Sigmoid colon (tissue), 7 donors: ENCODE data around the gene ZNF326. TPM values are rescaled to one million over a fixed set of nuclear protein-coding genes. Genes with fewer than 3 reads are reported as not detected.

Source experiments
- DNase-seq: peaks from one replicate; pipeline ENCODE4 v3.0.0-alpha.2; 2019
- H3K27ac ChIP-seq, 4 donors: fragments of 200-600 bp; sonication (generic); one replicate each; pipeline ENCODE4 v1.5.1; 2016 to 2019; ENCODE audit warnings: mild to moderate bottlenecking in 1 of 4
- H3K27me3 ChIP-seq, 3 donors: fragments of 200-600 bp; sonication (generic); one replicate each; pipeline ENCODE4 v1.5.1; 2019; ENCODE audit warnings: mild to moderate bottlenecking in 1 of 3
- H3K36me3 ChIP-seq, 4 donors: fragments of 200-600 bp; sonication (generic); one replicate each; pipeline ENCODE4 v1.5.1; 2016 to 2019
- H3K4me1 ChIP-seq, 4 donors: fragments of 200-600 bp; sonication (generic); one replicate each; pipeline ENCODE4 v1.5.1; 2017 to 2019
- H3K4me3 ChIP-seq, 4 donors: fragments of 200-600 bp; sonication (generic); one replicate each; pipeline ENCODE4 v1.5.1; 2017 to 2019; ENCODE audit warnings: mild to moderate bottlenecking in 2 of 4, moderate library complexity in 1 of 4
- H3K9me3 ChIP-seq, 4 donors: fragments of 200-600 bp in 3 of 4; sonication (generic) in 3 of 4; one replicate each; pipeline versions ENCODE4 v1.5.1 to v1.6.1; 2013 to 2019
- CTCF ChIP-seq, 4 experiments: fragments of 450-650 bp in 3 of 4; fragments of 200-600 bp in 1 of 4; IDR thresholded peaks; one replicate each; pipeline ENCODE4 v1.5.1; 2016 to 2019; ENCODE audit warnings: antibody characterized with exemption in 4 of 4, mild to moderate bottlenecking in 3 of 4, moderate library complexity in 2 of 4
- EP300 ChIP-seq, 4 donors: sonication (generic); formaldehyde crosslinking; IDR thresholded peaks; one replicate each; pipeline ENCODE4 v1.6.1; 2017; ENCODE audit warnings: antibody characterized with exemption in 4 of 4
- POLR2A ChIP-seq, 2 donors: fragments of 450-650 bp; IDR thresholded peaks; one replicate each; pipeline ENCODE4 v1.6.1; 2016; ENCODE audit warnings: antibody characterized with exemption in 2 of 2, mild to moderate bottlenecking in 2 of 2, moderate library complexity in 2 of 2
- POLR2AphosphoS5 ChIP-seq, 4 donors: sonication (generic); formaldehyde crosslinking; IDR thresholded peaks; one replicate each; pipeline ENCODE4 v1.6.1; 2017; ENCODE audit warnings: antibody characterized with exemption in 4 of 4
- WGBS, 2 donors: extraction: QIAGEN DNeasy Blood & Tissue Kit; methylation state at CpG; one replicate each; pipeline ENCODE4 v1.1.7; 2013; 5-methylcytosine and 5-hydroxymethylcytosine counted together
- intact Hi-C: fragments of 100-400 bp; cut with DNase I; formaldehyde crosslinking; loops from one replicate; pipeline ENCODE4 v1.15.1; 2023
- polyA plus RNA-seq, 3 donors: library from polyadenylated mRNA; stranded (reverse); fragments of 200-250 nt; gene quantifications; one replicate each; pipeline ENCODE4 v1.2.3, GENCODE V29; 2013
- total RNA-seq, 4 donors: library from RNA; depleted of rRNA; stranded (reverse); fragments of >200 nt; gene quantifications; one replicate each; pipeline ENCODE4 v1.1.0, GENCODE V29; 2016
- donor health status: healthy with polysubstance abuse.
- donor health status: Bipolar disorder and iron deficiency.
- donor health status: healthy.

Gene ZNF326
- total and polyA plus RNA-seq, 7 donors = 15.3 to 24.4 (median 16.3) TPM

- no peak for TF ChIP-seq POLR2AphosphoS5 (IDR thresholded peaks at IDR 0.05)
- no peak for TF ChIP-seq POLR2A (IDR thresholded peaks at IDR 0.05)
- Histone ChIP-seq H3K27me3 (no peaks in the 10 kb centered on the region), H3K4me3 (no peak overlapping the region), H3K9me3 (no peaks in the 10 kb centered on the region), H3K36me3 (no peaks in the 10 kb centered on the region), H3K27ac (no peak overlapping the region), H3K4me1 (peaks cover 0 to 4% (median 0%) of the 10 kb centered on the region in 4 donors)
- intact Hi-C loops = no loop called here
- DNase-seq = no peak
- WGBS, 2 donors = 11 to 40% methylated on average over 1 of the region's 1 CpG
Observed at GRCh38 chr1:89953131-89953626, 41.7 kb upstream of the ZNF326 start.

- WGBS, 2 donors = 96 to 97% methylated on average over 1 of the region's 1 CpG
- Histone ChIP-seq H3K27me3 (no peaks in the 10 kb centered on the region), H3K4me3 (no peak overlapping the region), H3K27ac (no peak overlapping the region), H3K36me3 (no peaks in the 10 kb centered on the region), H3K9me3 (no peaks in the 10 kb centered on the region), H3K4me1 (peaks cover 0 to 4% (median 0%) of the 10 kb centered on the region in 4 donors)
- no peak for DNase-seq
- intact Hi-C loops = no loop called here
- TF ChIP-seq POLR2AphosphoS5 (IDR thresholded peaks at IDR 0.05) = no peak
- TF ChIP-seq EP300 (IDR thresholded peaks at IDR 0.05) = no peak
- no peak for TF ChIP-seq POLR2A (IDR thresholded peaks at IDR 0.05)
- TF ChIP-seq CTCF (IDR thresholded peaks at IDR 0.05) = no peak
Observed at GRCh38 chr1:89953929-89954328, 41.0 kb upstream of the ZNF326 start.

GRCh38 chr1:89954401-89954800 lies 40.5 kb upstream of the ZNF326 start:
- TF ChIP-seq POLR2AphosphoS5 (IDR thresholded peaks at IDR 0.05) (no peak), EP300 (IDR thresholded peaks at IDR 0.05) (no peak), CTCF (IDR thresholded peaks at IDR 0.05) (no peak)
- Histone ChIP-seq H3K36me3 (no peaks in the 10 kb centered on the region), H3K27me3 (no peaks in the 10 kb centered on the region), H3K4me1 (peaks cover 0 to 4% (median 0%) of the 10 kb centered on the region in 4 donors), H3K4me3 (no peak overlapping the region), H3K27ac (no peak overlapping the region), H3K9me3 (no peaks in the 10 kb centered on the region)
- intact Hi-C loops = no loop called here
- 98 to 99% methylated on average over 1 of the region's 1 CpG for WGBS, 2 donors
- DNase-seq = no peak

GRCh38 chr1:89955311-89956205 lies 39.4 kb upstream of the ZNF326 start:
- Histone ChIP-seq H3K4me3 (no peak overlapping the region), H3K36me3 (no peaks in the 10 kb centered on the region), H3K9me3 (no peaks in the 10 kb centered on the region), H3K27ac (no peak overlapping the region), H3K4me1 (peaks cover 0 to 4% (median 0%) of the 10 kb centered on the region in 4 donors), H3K27me3 (no peaks in the 10 kb centered on the region)
- TF ChIP-seq CTCF (IDR thresholded peaks at IDR 0.05) (no peak), POLR2AphosphoS5 (IDR thresholded peaks at IDR 0.05) (no peak)
- intact Hi-C loops = no loop called here
- DNase-seq = no peak
- WGBS, 2 donors = 96% methylated on average over 7 of the region's 7 CpGs

- TF ChIP-seq EP300 (IDR thresholded peaks at IDR 0.05) (no peak), POLR2A (IDR thresholded peaks at IDR 0.05) (no peak), CTCF (IDR thresholded peaks at IDR 0.05) (no peak), POLR2AphosphoS5 (IDR thresholded peaks at IDR 0.05) (no peak)
- 14 to 19% methylated on average over 1 of the region's 1 CpG for WGBS, 2 donors
- H3K9me3 ChIP-seq = no peaks in the 10 kb centered on the region
- intact Hi-C loops = no loop called here
- no peak overlapping the region for H3K27ac ChIP-seq
- no peaks in the 10 kb centered on the region for H3K36me3 ChIP-seq
- peaks cover 0 to 6% (median 4%) of the 10 kb centered on the region in 4 donors for H3K4me1 ChIP-seq
- H3K4me3 ChIP-seq = no peak overlapping the region
- H3K27me3 ChIP-seq = no peaks in the 10 kb centered on the region
- no peak for DNase-seq
Observed at GRCh38 chr1:89957107-89957506, 37.8 kb upstream of the ZNF326 start.
